Measurements from ENCODE around the gene ZBTB17.

ZBTB17 gene

DNA sequence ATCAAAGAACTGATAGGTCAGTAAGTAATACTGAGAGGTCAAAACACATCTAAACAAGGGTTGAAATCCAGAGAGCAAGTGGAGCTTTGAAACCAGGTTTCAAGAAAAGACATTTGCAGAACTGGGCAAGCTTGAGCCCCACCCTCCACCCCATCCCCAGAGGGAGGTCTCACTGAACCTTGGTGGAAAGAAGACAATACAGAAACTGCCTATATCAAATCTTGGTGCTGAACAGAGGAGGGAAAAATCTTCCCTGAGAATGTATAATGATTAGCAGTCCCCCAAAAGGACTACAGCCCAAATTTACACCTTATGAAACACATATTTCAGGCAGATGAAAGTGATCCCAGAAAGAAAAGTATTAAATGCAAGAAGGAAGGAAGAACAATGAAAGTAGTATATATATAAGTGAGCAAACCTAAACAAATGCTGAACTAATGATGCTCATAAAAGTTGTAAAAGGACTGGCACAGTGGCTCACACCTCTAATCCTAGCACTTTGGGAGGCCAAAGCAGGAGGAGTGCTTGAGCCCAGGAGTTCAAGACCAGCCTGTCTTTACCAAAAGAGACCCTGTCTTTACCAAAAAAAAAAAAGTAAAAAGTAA is 12.4 kb downstream of the ZBTB17 start:
- no peak overlapping the region for H3K4me3 ChIP-seq (replicated peaks; ENCODE audit: insufficient read depth, low read length)
- TF ChIP-seq GABPA (IDR thresholded peaks at IDR 0.05; ENCODE audit: low read depth) (no peak), REST (IDR thresholded peaks at IDR 0.05; ENCODE audit: insufficient replicate concordance, low read depth) (no peak), POLR2AphosphoS5 (IDR thresholded peaks at IDR 0.05; ENCODE audit: low read depth) (no peak), CTCF (IDR thresholded peaks at IDR 0.05; ENCODE audit: insufficient read depth, low read length) (no peak)
- DNase-seq (ENCODE audit: low read depth in 1 of 2, low spot score in 1 of 2), result no peak
- no peaks in the 10 kb centered on the region for H3K27me3 ChIP-seq (ENCODE audit: insufficient read depth, poor library complexity, severe bottlenecking)
- no peak overlapping the region for H3K27ac ChIP-seq (replicated peaks)

GRCh38 chr1:15962671-15963362 is 13.1 kb downstream of the ZBTB17 start:
- no peak overlapping the region for H3K4me3 ChIP-seq (replicated peaks; ENCODE audit: insufficient read depth, low read length)
- TF ChIP-seq GABPA (IDR thresholded peaks at IDR 0.05; ENCODE audit: low read depth) (no peak), POLR2AphosphoS5 (IDR thresholded peaks at IDR 0.05; ENCODE audit: low read depth) (no peak), CTCF (IDR thresholded peaks at IDR 0.05; ENCODE audit: insufficient read depth, low read length) (no peak), REST (IDR thresholded peaks at IDR 0.05; ENCODE audit: insufficient replicate concordance, low read depth) (no peak), SPI1 (IDR thresholded peaks at IDR 0.05; ENCODE audit: borderline replicate concordance, low read depth) (no peak)
- DNase-seq (ENCODE audit: low read depth in 1 of 2, low spot score in 1 of 2), result no peak
- no peaks in the 10 kb centered on the region for H3K27me3 ChIP-seq (ENCODE audit: insufficient read depth, poor library complexity, severe bottlenecking)
- H3K27ac ChIP-seq (replicated peaks), result no peak overlapping the region

- no peak for DNase-seq (ENCODE audit: low read depth in 1 of 2, low spot score in 1 of 2)
- Histone ChIP-seq H3K27ac (replicated peaks) (no peak overlapping the region), H3K4me3 (replicated peaks; ENCODE audit: insufficient read depth, low read length) (no peak overlapping the region), H3K27me3 (ENCODE audit: insufficient read depth, poor library complexity, severe bottlenecking) (no peaks in the 10 kb centered on the region)
- TF ChIP-seq POLR2AphosphoS5 (IDR thresholded peaks at IDR 0.05; ENCODE audit: low read depth) (no peak), CTCF (IDR thresholded peaks at IDR 0.05; ENCODE audit: insufficient read depth, low read length) (no peak), REST (IDR thresholded peaks at IDR 0.05; ENCODE audit: insufficient replicate concordance, low read depth) (no peak), GABPA (IDR thresholded peaks at IDR 0.05; ENCODE audit: low read depth) (no peak), SPI1 (IDR thresholded peaks at IDR 0.05; ENCODE audit: borderline replicate concordance, low read depth) (no peak)
Measured at GRCh38 chr1:15962176-15962575, 13.7 kb downstream of the ZBTB17 start.
